Mesendoderm (in vitro differentiated cells): Measurements from ENCODE around the gene POFUT1.

Experiments
- DNase-seq: peaks from one replicate; pipeline ENCODE4 v3.0.0; 2013
- H2AK5ac ChIP-seq: 2 replicates; pipeline ENCODE4 v1.6.1; 2013; ENCODE audit warnings: low read length, inconsistent platforms
- H2BK120ac ChIP-seq: 2 replicates; pipeline ENCODE4 v1.6.1; 2013; ENCODE audit warnings: low read depth, mild to moderate bottlenecking, low read length, moderate library complexity, mixed read lengths
- H2BK15ac ChIP-seq: replicated peaks from 2 replicates; pipeline ENCODE4 v1.6.1; 2013; ENCODE audit warnings: low read depth, mild to moderate bottlenecking, moderate library complexity
- H2BK5ac ChIP-seq: 2 replicates; pipeline ENCODE4 v1.6.1; 2013; ENCODE audit warnings: low read length, inconsistent platforms
- H3K18ac ChIP-seq: 2 replicates; pipeline ENCODE4 v1.6.1; 2013; ENCODE audit warnings: mild to moderate bottlenecking, low read length, mixed read lengths
- H3K23ac ChIP-seq: one replicate; pipeline ENCODE4 v1.6.1; 2013; ENCODE audit warnings: low read length
- H3K27ac ChIP-seq: 2 replicates; pipeline ENCODE4 v1.5.1; 2013; ENCODE audit warnings: low read depth, mild to moderate bottlenecking, inconsistent platforms, low read length, moderate library complexity
- H3K27me3 ChIP-seq: 2 replicates; pipeline ENCODE4 v1.6.1; 2013; ENCODE audit warnings: low read length, control low read depth, mild to moderate bottlenecking, inconsistent platforms; ENCODE audit not compliant: insufficient read depth, poor library complexity
- H3K36me3 ChIP-seq: 2 replicates; pipeline ENCODE4 v1.6.1; 2013; ENCODE audit warnings: low read length, inconsistent platforms; ENCODE audit not compliant: control insufficient read depth, insufficient read depth
- H3K4ac ChIP-seq: one replicate; pipeline ENCODE4 v1.6.1; 2013; ENCODE audit warnings: low read depth, mild to moderate bottlenecking, low read length, moderate library complexity
- H3K4me1 ChIP-seq: 2 replicates; pipeline ENCODE4 v1.6.1; 2013; ENCODE audit warnings: low read depth, low read length, inconsistent platforms; ENCODE audit not compliant: control insufficient read depth
- H3K4me2 ChIP-seq: 2 replicates; pipeline ENCODE4 v1.6.1; 2013; ENCODE audit warnings: low read length
- H3K4me3 ChIP-seq: 2 replicates; pipeline ENCODE4 v1.5.1; 2013; ENCODE audit warnings: mild to moderate bottlenecking, low read length
- H3K56ac ChIP-seq: one replicate; pipeline ENCODE4 v1.6.1; 2013; ENCODE audit warnings: low read length
- H3K79me1 ChIP-seq: 2 replicates; pipeline ENCODE4 v1.6.1; 2013; ENCODE audit warnings: low read length, inconsistent platforms
- H3K79me2 ChIP-seq: 2 replicates; pipeline ENCODE4 v1.6.1; 2013; ENCODE audit warnings: mild to moderate bottlenecking, low read length; ENCODE audit not compliant: control insufficient read depth, insufficient read depth
- H3K9ac ChIP-seq: 2 replicates; pipeline ENCODE4 v1.6.1; 2013; ENCODE audit warnings: low read length, inconsistent platforms
- H4K5ac ChIP-seq: one replicate; pipeline ENCODE4 v1.6.1; 2013; ENCODE audit warnings: low read length
- H4K8ac ChIP-seq: one replicate; pipeline ENCODE4 v1.6.1; 2013; ENCODE audit warnings: low read depth, mild to moderate bottlenecking, control low read depth, low read length, moderate library complexity
- WGBS: extraction: QIAGEN DNeasy Blood & Tissue Kit; methylation state at CpG from one replicate; pipeline ENCODE4 v1.1.7; 2013; ENCODE audit warnings: low lambda C conversion rate, missing lambda C conversion rate; ENCODE audit not compliant: insufficient coverage; ENCODE audit errors: extremely low coverage; 5-methylcytosine and 5-hydroxymethylcytosine counted together

The POFUT1 gene

GRCh38 chr20:32235331-32236047 lies 27.8 kb downstream of the POFUT1 start:
- Histone ChIP-seq H3K79me2 (no peaks in the 10 kb centered on the region), H3K27ac (no peak overlapping the region), H4K5ac (no peak overlapping the region), H3K18ac (no peak overlapping the region), H3K23ac (no peak overlapping the region), H3K4me3 (no peak overlapping the region), H2BK5ac (no peak overlapping the region), H3K27me3 (no peaks in the 10 kb centered on the region), H3K4ac (no peak overlapping the region), H4K8ac (no peak overlapping the region), H3K56ac (no peak overlapping the region), H3K36me3 (peaks cover 7% of the 10 kb centered on the region), H2BK120ac (no peak overlapping the region), H3K9ac (no peak overlapping the region), H2BK15ac (no peak overlapping the region), H2AK5ac (no peak overlapping the region), H3K4me1 (peaks cover 1% of the 10 kb centered on the region), H3K79me1 (no peaks in the 10 kb centered on the region), H3K4me2 (no peak overlapping the region)
- no peak for DNase-seq
- no CpG with 5 or more reads among the region's 6 CpGs for WGBS

DNA sequence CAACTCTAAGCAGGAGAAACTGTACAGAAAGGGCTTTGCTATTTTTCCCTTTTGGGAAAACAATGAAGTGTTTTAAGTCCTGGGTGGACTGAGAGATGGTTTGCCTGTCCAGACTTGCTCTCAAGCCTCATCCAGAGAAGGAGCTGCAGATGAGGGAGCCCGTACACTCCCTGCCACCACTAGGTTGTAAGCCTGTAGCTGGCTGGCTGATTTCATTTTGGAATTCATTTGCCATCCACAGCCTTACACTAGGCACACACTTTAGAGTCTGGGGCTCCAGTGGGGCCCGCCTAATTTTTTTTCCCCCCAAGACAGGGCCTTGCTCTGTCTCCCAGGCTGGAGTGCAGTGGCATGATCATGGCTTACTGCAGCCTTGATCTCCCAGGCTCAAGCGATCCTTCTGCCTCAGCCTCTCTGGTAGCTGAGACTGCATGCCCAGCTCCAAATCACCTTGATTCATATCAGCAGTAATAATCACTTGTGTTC lies 28.4 kb downstream of the POFUT1 start:
- H3K4me1 ChIP-seq: peaks cover 1% of the 10 kb centered on the region
- H3K56ac ChIP-seq: no peak overlapping the region
- no peaks in the 10 kb centered on the region for H3K79me1 ChIP-seq
- H3K36me3 ChIP-seq: peaks cover 5% of the 10 kb centered on the region
- H3K4me3 ChIP-seq: no peak overlapping the region
- no peaks in the 10 kb centered on the region for H3K27me3 ChIP-seq
- no peak overlapping the region for H2BK120ac ChIP-seq
- no peak overlapping the region for H3K27ac ChIP-seq
- no peak overlapping the region for H4K5ac ChIP-seq
- DNase-seq: no peak
- no peak overlapping the region for H3K4ac ChIP-seq
- WGBS: no CpG with 5 or more reads among the region's 3 CpGs
- H3K79me2 ChIP-seq: no peaks in the 10 kb centered on the region
- H3K18ac ChIP-seq: no peak overlapping the region
- no peak overlapping the region for H3K9ac ChIP-seq
- no peak overlapping the region for H2BK5ac ChIP-seq
- no peak overlapping the region for H2BK15ac ChIP-seq
- no peak overlapping the region for H2AK5ac ChIP-seq
- H4K8ac ChIP-seq: no peak overlapping the region
- no peak overlapping the region for H3K4me2 ChIP-seq
- H3K23ac ChIP-seq: no peak overlapping the region

- H3K4me1 ChIP-seq: peaks cover 1% of the 10 kb centered on the region
- no peak overlapping the region for H3K18ac ChIP-seq
- no peak for DNase-seq
- H2AK5ac ChIP-seq: no peak overlapping the region
- H2BK5ac ChIP-seq: no peak overlapping the region
- H3K4me2 ChIP-seq: no peak overlapping the region
- H3K4me3 ChIP-seq: no peak overlapping the region
- no peak overlapping the region for H3K9ac ChIP-seq
- no peak overlapping the region for H2BK120ac ChIP-seq
- no CpG with 5 or more reads among the region's 2 CpGs for WGBS
- no peak overlapping the region for H2BK15ac ChIP-seq
- H4K5ac ChIP-seq: no peak overlapping the region
- H3K27ac ChIP-seq: no peak overlapping the region
- H3K23ac ChIP-seq: no peak overlapping the region
- H3K27me3 ChIP-seq: no peaks in the 10 kb centered on the region
- H3K36me3 ChIP-seq: peaks cover 4% of the 10 kb centered on the region
- H4K8ac ChIP-seq: no peak overlapping the region
- no peak overlapping the region for H3K56ac ChIP-seq
- no peaks in the 10 kb centered on the region for H3K79me1 ChIP-seq
- no peak overlapping the region for H3K4ac ChIP-seq
- H3K79me2 ChIP-seq: no peaks in the 10 kb centered on the region
Measured at GRCh38 chr20:32236819-32237218, 29.1 kb downstream of the POFUT1 start.

DNA sequence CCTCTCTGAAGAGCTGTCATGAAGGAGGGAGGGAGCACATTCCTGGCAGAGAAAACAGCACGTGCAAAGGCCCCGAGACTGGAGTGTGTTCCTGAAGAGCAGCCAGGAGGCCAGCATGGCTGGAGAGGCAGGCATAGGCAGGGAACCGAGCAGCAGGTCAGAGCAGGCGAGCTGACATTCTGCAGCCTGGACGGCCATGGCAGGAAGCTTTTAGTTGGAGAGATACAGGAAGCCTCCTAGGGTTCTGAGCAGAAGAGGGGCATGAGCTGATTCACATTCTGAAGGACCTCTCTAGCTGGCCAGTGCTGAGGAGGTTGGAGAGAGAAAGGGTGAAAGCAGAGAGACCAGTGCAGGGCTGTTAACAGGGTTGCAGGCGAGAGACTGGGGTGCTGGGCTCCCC lies 29.7 kb downstream of the POFUT1 start:
- Histone ChIP-seq H3K4me1 (peaks cover 1% of the 10 kb centered on the region), H3K23ac (no peak overlapping the region), H2BK120ac (no peak overlapping the region), H4K5ac (no peak overlapping the region), H3K79me1 (no peaks in the 10 kb centered on the region), H3K9ac (no peak overlapping the region), H3K4me3 (no peak overlapping the region), H3K36me3 (peaks cover 4% of the 10 kb centered on the region), H2AK5ac (no peak overlapping the region), H3K79me2 (no peaks in the 10 kb centered on the region), H3K4ac (no peak overlapping the region), H3K56ac (no peak overlapping the region), H2BK15ac (no peak overlapping the region), H4K8ac (no peak overlapping the region), H2BK5ac (no peak overlapping the region), H3K27me3 (no peaks in the 10 kb centered on the region), H3K18ac (no peak overlapping the region), H3K4me2 (no peak overlapping the region), H3K27ac (no peak overlapping the region)
- no peak for DNase-seq
- WGBS: no CpG with 5 or more reads among the region's 6 CpGs

DNA sequence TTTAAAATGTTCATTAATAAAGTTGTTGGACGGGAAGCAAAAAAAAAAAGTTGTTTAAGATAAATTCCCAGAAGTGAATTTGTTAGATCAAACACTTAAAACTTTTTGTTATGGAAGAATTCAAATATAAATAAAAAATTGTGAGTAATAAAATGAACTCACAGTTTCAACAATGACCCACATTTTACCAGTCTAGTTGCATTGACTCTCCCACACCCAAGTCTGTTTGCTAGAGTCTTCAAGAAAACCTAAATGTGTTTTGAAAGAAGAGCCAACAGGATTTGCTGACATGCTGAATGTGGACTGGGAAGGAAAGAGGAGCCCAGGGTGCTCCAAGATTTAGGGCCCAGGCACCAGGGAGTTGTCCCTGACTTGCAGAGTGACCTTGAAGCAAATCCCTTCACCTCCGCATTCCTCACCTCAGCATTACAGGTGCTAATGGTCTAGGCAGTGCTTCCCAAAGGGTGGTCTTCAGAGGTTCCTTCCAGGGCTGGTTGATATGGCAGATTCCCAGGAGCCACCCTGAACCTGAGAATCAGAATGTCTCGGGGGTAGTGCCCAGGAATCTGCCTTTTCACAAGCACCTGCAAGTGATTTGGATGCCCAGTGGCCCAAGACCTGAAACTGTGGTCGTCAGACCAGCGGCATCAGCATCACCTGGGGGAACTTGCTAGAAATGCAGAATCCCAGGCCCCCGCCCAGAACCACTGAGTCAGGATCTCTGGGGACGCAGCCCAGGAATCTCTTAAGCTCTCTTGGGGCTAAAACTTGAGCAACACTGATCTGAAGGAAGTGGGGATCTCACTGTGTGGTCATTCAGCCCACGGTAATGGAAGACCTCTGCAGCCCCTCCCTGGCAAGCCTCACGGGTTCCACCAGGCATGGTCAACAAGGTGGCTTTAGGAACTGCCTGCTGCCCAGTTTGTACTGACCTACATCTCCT lies 31.1 kb downstream of the POFUT1 start:
- no peak overlapping the region for H4K5ac ChIP-seq
- no peaks in the 10 kb centered on the region for H3K79me2 ChIP-seq
- H2BK5ac ChIP-seq: no peak overlapping the region
- H2BK120ac ChIP-seq: no peak overlapping the region
- no peaks in the 10 kb centered on the region for H3K36me3 ChIP-seq
- H3K9ac ChIP-seq: no peak overlapping the region
- no peak overlapping the region for H3K27ac ChIP-seq
- no peak overlapping the region for H3K4me2 ChIP-seq
- no peak overlapping the region for H3K23ac ChIP-seq
- H2BK15ac ChIP-seq: no peak overlapping the region
- no peak overlapping the region for H4K8ac ChIP-seq
- 100% methylated on average over 1 of the region's 9 CpGs for WGBS
- no peak overlapping the region for H3K4me3 ChIP-seq
- H3K79me1 ChIP-seq: no peaks in the 10 kb centered on the region
- peak; percentile 18 for DNase-seq
- H3K27me3 ChIP-seq: no peaks in the 10 kb centered on the region
- H3K56ac ChIP-seq: no peak overlapping the region
- no peak overlapping the region for H3K18ac ChIP-seq
- H2AK5ac ChIP-seq: no peak overlapping the region
- peaks cover 1% of the 10 kb centered on the region for H3K4me1 ChIP-seq
- H3K4ac ChIP-seq: no peak overlapping the region
